CD4-positive, alpha-beta T cell (primary cell): ENCODE data around the gene ETS2. TPM values are rescaled to one million over a fixed set of nuclear protein-coding genes. Genes with fewer than 3 reads are reported as not detected.

Experiments used
- ATAC-seq: fragments of 200-7000 bp; cut with Tn5 transposase; one replicate; pipeline ENCODE4 v1.10.0; 2022; ENCODE audit warnings: mild to moderate bottlenecking; ENCODE audit not compliant: poor library complexity
- CTCF ChIA-PET: fragments of 350-600 bp; sonication (Branson Sonifier 250); formaldehyde crosslinking; loops from one replicate; lab custom pipeline; 2021; ENCODE audit warnings: antibody characterized with exemption, inconsistent platforms; lab: Charles Lee
- POLR2A ChIA-PET: fragments of 350-600 bp; sonication (Branson Sonifier 250); formaldehyde crosslinking; loops from one replicate; lab custom pipeline; 2021; ENCODE audit warnings: antibody characterized with exemption, inconsistent platforms; lab: Charles Lee
- DNase-seq, 14 experiments: peaks; one replicate each; pipeline ENCODE4 v3.0.0-alpha.2; 2013 to 2020; ENCODE audit warnings: mixed read lengths in 2 of 14
- H3K27ac ChIP-seq, 2 donors: one replicate each; pipeline versions ENCODE4 v1.5.1 to v1.7.0; 2013; ENCODE audit warnings: low read length in 2 of 2, low read depth in 1 of 2, mild to moderate bottlenecking in 1 of 2
- H3K27me3 ChIP-seq, 2 experiments: 1 replicate in 1 of 2; 2 replicates in 1 of 2; pipeline versions ENCODE4 v1.6.1 to v1.7.0; 2013; ENCODE audit warnings: low read length in 2 of 2, control low read depth in 1 of 2, mild to moderate bottlenecking in 1 of 2, moderate library complexity in 1 of 2; ENCODE audit not compliant: insufficient read depth in 2 of 2, control insufficient read depth in 1 of 2
- H3K36me3 ChIP-seq: one replicate; pipeline ENCODE4 v1.6.1; 2013; ENCODE audit warnings: low read length, control low read depth; ENCODE audit not compliant: insufficient read depth
- H3K4me1 ChIP-seq: one replicate; pipeline ENCODE4 v1.6.1; 2013; ENCODE audit warnings: low read length, control low read depth; ENCODE audit not compliant: insufficient read depth
- H3K4me3 ChIP-seq: one replicate; pipeline ENCODE4 v1.5.1; 2013; ENCODE audit warnings: mild to moderate bottlenecking, low read length, moderate library complexity
- H3K9me3 ChIP-seq, 2 experiments: 1 replicate in 1 of 2; 2 replicates in 1 of 2; pipeline versions ENCODE4 v1.6.1 to v1.7.0; 2013; ENCODE audit warnings: low read length in 2 of 2, mild to moderate bottlenecking in 2 of 2, control low read depth in 1 of 2, moderate library complexity in 1 of 2; ENCODE audit not compliant: control insufficient read depth in 1 of 2, insufficient read depth in 1 of 2
- H3K27ac Mint-ChIP-seq: one replicate; pipeline ENCODE4 v1.8.0; 2020; ENCODE audit warnings: mixed read lengths
- H3K27me3 Mint-ChIP-seq: one replicate; pipeline ENCODE4 v1.8.0; 2021; ENCODE audit warnings: mixed read lengths
- H3K36me3 Mint-ChIP-seq: one replicate; pipeline ENCODE4 v1.8.0; 2021; ENCODE audit warnings: low read depth, mixed read lengths
- H3K4me1 Mint-ChIP-seq: one replicate; pipeline ENCODE4 v1.8.0; 2021; ENCODE audit warnings: low read depth, mixed read lengths
- H3K4me3 Mint-ChIP-seq: one replicate; pipeline ENCODE4 v1.8.0; 2020; ENCODE audit warnings: mild to moderate bottlenecking, mixed read lengths
- H3K9me3 Mint-ChIP-seq: one replicate; pipeline ENCODE4 v1.8.0; 2020; ENCODE audit warnings: mixed read lengths
- CTCF ChIP-seq: fragments of 200-600 bp; IDR thresholded peaks from one replicate; pipeline ENCODE4 v1.8.0; 2022; ENCODE audit warnings: antibody characterized with exemption, mild to moderate bottlenecking
- intact Hi-C, 2 experiments: fragments of 100-400 bp; cut with DNase I in 1 of 2; cut with micrococcal nuclease in 1 of 2; formaldehyde crosslinking; loops; one replicate each; pipeline versions ENCODE4 v1.15.1 to v1.9.0; 2023 to 2025; cut with DNase I, micrococcal nuclease
- total RNA-seq, 174 experiments: library from RNA in 2 of 174; stranded (reverse) in 2 of 174; gene quantifications; one replicate each; pipeline ENCODE4 v1.2.3 and lab custom pipeline; 2021 to 2026

Gene ETS2
- total RNA-seq, 2 experiments from 2014 or later = 11.4 to 13.9 TPM

GRCh38 chr21:38838598-38839327 lies 33.0 kb downstream of the ETS2 start:
- Mint-ChIP-seq H3K36me3 (no peaks in the 10 kb centered on the region), H3K27me3 (no peaks in the 10 kb centered on the region), H3K9me3 (no peaks in the 10 kb centered on the region), H3K4me1 (no peaks in the 10 kb centered on the region), H3K27ac (no peak overlapping the region), H3K4me3 (no peak overlapping the region)
- intact Hi-C loops = no loop called here
- POLR2A ChIA-PET = no interaction called here
- no peaks in the 10 kb centered on the region for H3K36me3 ChIP-seq
- H3K9me3 ChIP-seq = no peaks in the 10 kb centered on the region
- no peaks in the 10 kb centered on the region for H3K4me1 ChIP-seq
- CTCF ChIA-PET = no interaction called here
- H3K4me3 ChIP-seq = no peak overlapping the region
- H3K27ac ChIP-seq = no peak overlapping the region
- H3K27me3 ChIP-seq = no peaks in the 10 kb centered on the region
- ATAC-seq = no peak
- TF ChIP-seq CTCF = no peak
- DNase-seq = no peak

- CTCF ChIA-PET = no interaction called here
- ATAC-seq (no peak), DNase-seq (peak in 2 of 14 experiments; percentile 34 to 58)
- H3K27ac Mint-ChIP-seq = no peak overlapping the region
- H3K4me1 Mint-ChIP-seq = no peaks in the 10 kb centered on the region
- TF ChIP-seq CTCF = no peak
- no peak overlapping the region for H3K4me3 ChIP-seq
- H3K9me3 ChIP-seq = no peaks in the 10 kb centered on the region
- H3K4me1 ChIP-seq = no peaks in the 10 kb centered on the region
- H3K9me3 Mint-ChIP-seq = no peaks in the 10 kb centered on the region
- no peak overlapping the region for H3K4me3 Mint-ChIP-seq
- intact Hi-C loops = no loop called here
- no peaks in the 10 kb centered on the region for H3K27me3 Mint-ChIP-seq
- H3K27ac ChIP-seq = no peak overlapping the region
- H3K36me3 ChIP-seq = no peaks in the 10 kb centered on the region
- no peaks in the 10 kb centered on the region for H3K36me3 Mint-ChIP-seq
- POLR2A ChIA-PET = no interaction called here
- H3K27me3 ChIP-seq = no peaks in the 10 kb centered on the region
Observed at GRCh38 chr21:38839328-38840286, 33.9 kb downstream of the ETS2 start.

GRCh38 chr21:38840456-38841300 lies 34.9 kb downstream of the ETS2 start:
- TF ChIP-seq CTCF = no peak
- intact Hi-C loops = no loop called here
- CTCF ChIA-PET = no interaction called here

More at GRCh38 chr21:38840456-38841300, 34.9 kb downstream of the ETS2 start:
- no peaks in the 10 kb centered on the region for H3K27me3 ChIP-seq
- no peaks in the 10 kb centered on the region for H3K9me3 ChIP-seq
- no peaks in the 10 kb centered on the region for H3K36me3 Mint-ChIP-seq
- H3K36me3 ChIP-seq = no peaks in the 10 kb centered on the region
- POLR2A ChIA-PET = no interaction called here
- H3K9me3 Mint-ChIP-seq = no peaks in the 10 kb centered on the region
- DNase-seq (no peak), ATAC-seq (no peak)
- no peaks in the 10 kb centered on the region for H3K4me1 Mint-ChIP-seq
- H3K27me3 Mint-ChIP-seq = no peaks in the 10 kb centered on the region
- no peak overlapping the region for H3K4me3 ChIP-seq
- no peak overlapping the region for H3K27ac ChIP-seq
- no peak overlapping the region for H3K4me3 Mint-ChIP-seq
- H3K4me1 ChIP-seq = no peaks in the 10 kb centered on the region
- H3K27ac Mint-ChIP-seq = no peak overlapping the region
